ENCODE results near the gene NDUFB6. TPM values are rescaled to one million over a fixed set of nuclear protein-coding genes. Genes with fewer than 3 reads are reported as not detected.

NDUFB6 gene
- total RNA-seq, 1 donor: 24.2 TPM

DNA sequence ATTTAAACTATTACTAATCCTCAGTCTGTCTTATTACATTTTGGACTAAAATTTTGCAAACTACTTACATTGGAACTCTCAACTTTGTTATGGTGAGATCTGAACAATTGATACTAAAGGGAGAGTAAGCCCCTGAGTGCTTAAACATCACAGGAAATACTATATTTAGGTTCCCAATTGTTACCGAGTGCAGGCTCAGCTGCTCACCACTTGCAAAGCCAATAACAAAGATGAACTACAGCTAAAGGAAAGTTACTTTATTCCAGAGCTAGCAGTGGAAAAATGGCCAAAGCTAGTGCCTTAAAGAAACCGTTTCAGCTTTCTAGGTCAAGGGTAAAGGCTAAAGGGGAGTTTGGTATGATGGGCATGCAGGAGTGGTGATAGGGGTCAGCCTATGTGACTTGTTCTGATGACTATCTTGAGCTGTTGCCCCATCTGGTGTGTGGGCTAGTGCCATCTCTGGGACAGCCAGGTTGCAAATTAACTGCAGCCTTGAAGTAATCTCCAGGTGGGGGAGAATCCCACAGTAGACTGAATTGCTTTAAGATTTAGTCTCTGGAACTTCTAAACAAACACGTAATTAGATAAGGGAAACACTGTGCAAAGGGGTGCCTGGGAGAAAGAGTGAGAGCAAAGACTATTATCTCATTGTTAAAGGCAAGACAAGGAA lies 7.8 kb upstream of the NDUFB6 start:
- TF ChIP-seq, protein P1, sequence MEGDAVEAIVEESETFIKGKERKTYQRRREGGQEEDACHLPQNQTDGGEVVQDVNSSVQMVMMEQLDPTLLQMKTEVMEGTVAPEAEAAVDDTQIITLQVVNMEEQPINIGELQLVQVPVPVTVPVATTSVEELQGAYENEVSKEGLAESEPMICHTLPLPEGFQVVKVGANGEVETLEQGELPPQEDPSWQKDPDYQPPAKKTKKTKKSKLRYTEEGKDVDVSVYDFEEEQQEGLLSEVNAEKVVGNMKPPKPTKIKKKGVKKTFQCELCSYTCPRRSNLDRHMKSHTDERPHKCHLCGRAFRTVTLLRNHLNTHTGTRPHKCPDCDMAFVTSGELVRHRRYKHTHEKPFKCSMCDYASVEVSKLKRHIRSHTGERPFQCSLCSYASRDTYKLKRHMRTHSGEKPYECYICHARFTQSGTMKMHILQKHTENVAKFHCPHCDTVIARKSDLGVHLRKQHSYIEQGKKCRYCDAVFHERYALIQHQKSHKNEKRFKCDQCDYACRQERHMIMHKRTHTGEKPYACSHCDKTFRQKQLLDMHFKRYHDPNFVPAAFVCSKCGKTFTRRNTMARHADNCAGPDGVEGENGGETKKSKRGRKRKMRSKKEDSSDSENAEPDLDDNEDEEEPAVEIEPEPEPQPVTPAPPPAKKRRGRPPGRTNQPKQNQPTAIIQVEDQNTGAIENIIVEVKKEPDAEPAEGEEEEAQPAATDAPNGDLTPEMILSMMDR (IDR thresholded peaks at IDR 0.05; ENCODE audit: extremely low read depth, low read depth, low read length): no peak
- no peaks in the 10 kb centered on the region for H3K36me3 ChIP-seq (ENCODE audit: insufficient read depth, low read length)
- no peak for DNase-seq (ENCODE audit: insufficient read length, low spot score, missing footprints)
- H3K4me3 ChIP-seq (ENCODE audit: insufficient read depth, low read length): no peak overlapping the region
- H4K20me1 ChIP-seq (ENCODE audit: insufficient read depth, low read length): no peaks in the 10 kb centered on the region
- no peak overlapping the region for H3K4me2 ChIP-seq (ENCODE audit: insufficient read depth, low read length)
- H3K9me3 ChIP-seq (ENCODE audit: low read depth, low read length): no peaks in the 10 kb centered on the region
- H3K27me3 ChIP-seq (ENCODE audit: insufficient read depth, low read length): no peaks in the 10 kb centered on the region
- H2AFZ ChIP-seq (ENCODE audit: low read length): peak overlapping the region; percentile 57
- no peak overlapping the region for H3K27ac ChIP-seq (ENCODE audit: low read depth, low read length)
- no peaks in the 10 kb centered on the region for H3K79me2 ChIP-seq (ENCODE audit: insufficient read depth, low read length)
- peaks cover 12% of the 10 kb centered on the region for H3K4me1 ChIP-seq (ENCODE audit: insufficient read depth, low read length)

DNA sequence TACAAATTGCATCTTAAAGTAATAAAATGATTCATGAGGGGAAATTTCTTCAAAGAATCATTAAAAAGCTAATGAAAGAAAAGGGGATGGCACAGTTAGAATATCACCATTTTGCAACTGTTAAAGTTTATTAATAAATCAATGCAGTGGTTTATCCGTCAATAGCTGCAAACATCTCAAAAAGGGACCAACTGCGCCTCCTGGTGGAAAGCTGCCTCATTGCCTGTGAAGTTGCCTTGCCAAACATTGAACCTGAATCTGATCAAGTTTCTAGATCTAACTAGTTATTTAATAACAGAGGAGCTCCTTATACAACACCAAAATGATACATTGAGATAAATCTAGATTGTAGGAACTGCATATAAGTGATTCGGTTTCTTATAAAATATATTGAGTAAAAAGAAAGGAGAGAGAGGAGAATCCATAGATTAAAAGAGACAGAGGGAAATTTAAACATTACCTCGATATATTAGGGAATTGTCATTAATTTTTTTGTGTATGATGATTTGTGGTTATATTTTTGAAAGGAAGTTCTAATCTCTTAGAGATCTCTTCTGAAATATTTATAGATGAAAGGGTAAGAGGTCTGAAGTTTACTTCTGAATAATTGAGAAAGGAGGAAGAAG lies 6.9 kb upstream of the NDUFB6 start:
- no peaks in the 10 kb centered on the region for H3K36me3 ChIP-seq (ENCODE audit: insufficient read depth, low read length)
- DNase-seq (ENCODE audit: insufficient read length, low spot score, missing footprints): no peak
- no peaks in the 10 kb centered on the region for H3K79me2 ChIP-seq (ENCODE audit: insufficient read depth, low read length)
- peak overlapping the region; percentile 75 for H3K4me2 ChIP-seq (ENCODE audit: insufficient read depth, low read length)
- H3K4me3 ChIP-seq (ENCODE audit: insufficient read depth, low read length): peak overlapping the region; percentile 56
- H2AFZ ChIP-seq (ENCODE audit: low read length): no peak overlapping the region
- H3K9me3 ChIP-seq (ENCODE audit: low read depth, low read length): no peaks in the 10 kb centered on the region
- H3K27ac ChIP-seq (ENCODE audit: low read depth, low read length): no peak overlapping the region
- TF ChIP-seq, protein P1 (IDR thresholded peaks at IDR 0.05; ENCODE audit: extremely low read depth, low read depth, low read length): peak; percentile 97
- H3K27me3 ChIP-seq (ENCODE audit: insufficient read depth, low read length): no peaks in the 10 kb centered on the region
- H3K4me1 ChIP-seq (ENCODE audit: insufficient read depth, low read length): peaks cover 12% of the 10 kb centered on the region
- no peaks in the 10 kb centered on the region for H4K20me1 ChIP-seq (ENCODE audit: insufficient read depth, low read length)

GRCh38 chr9:32578976-32579375 lies 6.0 kb upstream of the NDUFB6 start:
- Histone ChIP-seq H3K79me2 (ENCODE audit: insufficient read depth, low read length) (no peaks in the 10 kb centered on the region), H4K20me1 (ENCODE audit: insufficient read depth, low read length) (no peaks in the 10 kb centered on the region), H3K4me2 (ENCODE audit: insufficient read depth, low read length) (peak overlapping the region; percentile 75), H3K36me3 (ENCODE audit: insufficient read depth, low read length) (no peaks in the 10 kb centered on the region), H2AFZ (ENCODE audit: low read length) (peak overlapping the region; percentile 86), H3K27me3 (ENCODE audit: insufficient read depth, low read length) (no peaks in the 10 kb centered on the region), H3K9me3 (ENCODE audit: low read depth, low read length) (no peaks in the 10 kb centered on the region), H3K27ac (ENCODE audit: low read depth, low read length) (no peak overlapping the region), H3K4me3 (ENCODE audit: insufficient read depth, low read length) (peak overlapping the region; percentile 56), H3K4me1 (ENCODE audit: insufficient read depth, low read length) (peaks cover 12% of the 10 kb centered on the region)
- DNase-seq (ENCODE audit: insufficient read length, low spot score, missing footprints): no peak
- TF ChIP-seq, protein P1 (IDR thresholded peaks at IDR 0.05; ENCODE audit: extremely low read depth, low read depth, low read length): no peak

DNA sequence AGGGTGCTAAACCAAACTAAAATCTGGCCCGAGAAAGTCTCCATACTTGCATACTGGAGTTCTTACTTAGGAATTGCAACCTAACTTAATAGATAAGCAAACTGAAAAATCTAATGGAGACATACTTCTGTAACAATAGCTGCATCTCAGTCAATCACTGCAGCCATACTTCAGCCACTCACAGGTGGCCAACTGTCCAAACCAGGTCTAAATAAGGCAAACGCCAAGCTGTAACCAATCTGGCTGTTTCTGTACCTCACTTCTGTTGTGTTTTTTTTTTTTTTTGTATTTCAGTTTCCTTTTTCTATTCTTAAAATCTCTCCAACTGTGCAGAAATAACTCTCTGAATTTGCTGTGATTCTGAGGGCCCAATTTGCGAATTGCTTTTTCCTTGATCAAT lies 4.4 kb upstream of the NDUFB6 start:
- Histone ChIP-seq H3K36me3 (ENCODE audit: insufficient read depth, low read length) (no peaks in the 10 kb centered on the region), H3K4me1 (ENCODE audit: insufficient read depth, low read length) (peaks cover 19% of the 10 kb centered on the region), H3K4me3 (ENCODE audit: insufficient read depth, low read length) (no peak overlapping the region), H3K9me3 (ENCODE audit: low read depth, low read length) (no peaks in the 10 kb centered on the region), H3K79me2 (ENCODE audit: insufficient read depth, low read length) (peaks cover 9% of the 10 kb centered on the region), H3K27ac (ENCODE audit: low read depth, low read length) (no peak overlapping the region), H4K20me1 (ENCODE audit: insufficient read depth, low read length) (no peaks in the 10 kb centered on the region), H3K4me2 (ENCODE audit: insufficient read depth, low read length) (no peak overlapping the region), H3K27me3 (ENCODE audit: insufficient read depth, low read length) (no peaks in the 10 kb centered on the region), H2AFZ (ENCODE audit: low read length) (no peak overlapping the region)
- DNase-seq (ENCODE audit: insufficient read length, low spot score, missing footprints): no peak
- TF ChIP-seq, protein P1 (IDR thresholded peaks at IDR 0.05; ENCODE audit: extremely low read depth, low read depth, low read length): no peak

Measured in osteoblast (primary cell).